ENCODE results near the gene ZP1. TPM values are rescaled to one million over a fixed set of nuclear protein-coding genes. Genes with fewer than 3 reads are reported as not detected.

The ZP1 gene
- total and polyA plus RNA-seq, 2 of the 13 experiments (the other 11 are each of a cell fraction or from before 2014, with no cell fraction given) = 0.16 TPM; not detected in 1

DNA sequence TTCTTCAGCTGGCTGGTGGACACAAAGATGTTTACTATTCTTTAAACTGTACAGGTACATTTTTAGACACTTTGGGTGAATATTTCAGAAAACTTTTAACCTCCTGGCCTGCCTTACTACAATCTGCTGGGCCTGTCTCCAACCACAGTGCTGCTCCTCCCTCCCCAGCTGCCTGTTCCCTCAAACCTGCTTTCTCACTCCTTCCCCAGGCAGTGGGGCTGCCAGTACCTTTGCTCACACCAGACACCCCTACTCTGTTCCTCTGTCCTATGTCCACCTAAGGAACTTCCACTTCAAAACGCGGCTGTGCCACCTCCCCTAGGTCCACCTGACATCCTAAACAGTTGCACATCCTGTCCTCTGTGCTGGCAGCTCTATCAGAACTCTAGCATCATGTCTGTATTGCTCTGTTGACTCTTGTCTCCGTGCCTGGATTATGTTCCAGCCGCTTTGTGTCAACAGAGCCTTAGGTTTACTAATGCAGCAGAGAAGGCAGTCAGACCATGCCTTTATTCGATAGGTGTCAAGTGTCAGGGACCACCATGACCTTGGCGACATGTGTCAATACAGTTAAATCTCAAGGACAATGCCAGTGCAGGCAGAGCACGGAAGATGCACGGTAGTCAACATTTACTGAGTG, 13.4 kb downstream of the ZP1 start (continued):
- TF ChIP-seq SMAD9 (CRISPR knock-in tag; IDR thresholded peaks at IDR 0.05) (no peak), KAT7 (CRISPR knock-in tag; IDR thresholded peaks at IDR 0.05; ENCODE audit: borderline replicate concordance) (peak; percentile 58; the same call in 1 of the 2 replicates), NFIB (CRISPR knock-in tag; IDR thresholded peaks at IDR 0.05; ENCODE audit: borderline replicate concordance) (no peak), ZSCAN20 (CRISPR knock-in tag; IDR thresholded peaks at IDR 0.05; ENCODE audit: borderline replicate concordance) (no peak; the same call in 1 of the 2 replicates), JDP2 (CRISPR knock-in tag; IDR thresholded peaks at IDR 0.05; ENCODE audit: borderline replicate concordance) (no peak; the same call in 1 of the 2 replicates), ZNF326 (CRISPR knock-in tag; IDR thresholded peaks at IDR 0.05; ENCODE audit: borderline replicate concordance) (0 out of 2 replicates have a peak, but pooled peaks have one; percentile 39), HOXA5 (CRISPR knock-in tag; IDR thresholded peaks at IDR 0.05) (peak; percentile 83), HMG20A (CRISPR knock-in tag; IDR thresholded peaks at IDR 0.05; ENCODE audit: borderline replicate concordance) (peak; percentile 100), ZNF713 (CRISPR knock-in tag; IDR thresholded peaks at IDR 0.05) (0 out of 2 replicates have a peak, but pooled peaks have one; percentile 29), BORCS8-MEF2B (CRISPR knock-in tag; IDR thresholded peaks at IDR 0.05) (peak; percentile 77), KLF16 (CRISPR knock-in tag; IDR thresholded peaks at IDR 0.05) (peak in 1 of 2 experiments; percentile 95; a peak in 2 of 4 replicates), SMARCC2 (IDR thresholded peaks at IDR 0.05) (no peak), ZNF329 (CRISPR knock-in tag; IDR thresholded peaks at IDR 0.05; ENCODE audit: low read depth) (no peak), ZBTB42 (CRISPR knock-in tag; IDR thresholded peaks at IDR 0.05) (no peak; the same call in 1 of the 2 replicates)
- TF ChIP-seq, protein P1, sequence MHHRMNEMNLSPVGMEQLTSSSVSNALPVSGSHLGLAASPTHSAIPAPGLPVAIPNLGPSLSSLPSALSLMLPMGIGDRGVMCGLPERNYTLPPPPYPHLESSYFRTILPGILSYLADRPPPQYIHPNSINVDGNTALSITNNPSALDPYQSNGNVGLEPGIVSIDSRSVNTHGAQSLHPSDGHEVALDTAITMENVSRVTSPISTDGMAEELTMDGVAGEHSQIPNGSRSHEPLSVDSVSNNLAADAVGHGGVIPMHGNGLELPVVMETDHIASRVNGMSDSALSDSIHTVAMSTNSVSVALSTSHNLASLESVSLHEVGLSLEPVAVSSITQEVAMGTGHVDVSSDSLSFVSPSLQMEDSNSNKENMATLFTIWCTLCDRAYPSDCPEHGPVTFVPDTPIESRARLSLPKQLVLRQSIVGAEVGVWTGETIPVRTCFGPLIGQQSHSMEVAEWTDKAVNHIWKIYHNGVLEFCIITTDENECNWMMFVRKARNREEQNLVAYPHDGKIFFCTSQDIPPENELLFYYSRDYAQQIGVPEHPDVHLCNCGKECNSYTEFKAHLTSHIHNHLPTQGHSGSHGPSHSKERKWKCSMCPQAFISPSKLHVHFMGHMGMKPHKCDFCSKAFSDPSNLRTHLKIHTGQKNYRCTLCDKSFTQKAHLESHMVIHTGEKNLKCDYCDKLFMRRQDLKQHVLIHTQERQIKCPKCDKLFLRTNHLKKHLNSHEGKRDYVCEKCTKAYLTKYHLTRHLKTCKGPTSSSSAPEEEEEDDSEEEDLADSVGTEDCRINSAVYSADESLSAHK (CRISPR knock-in tag; IDR thresholded peaks at IDR 0.05; ENCODE audit: borderline replicate concordance) = no peak
- TF ChIP-seq, protein P2, sequence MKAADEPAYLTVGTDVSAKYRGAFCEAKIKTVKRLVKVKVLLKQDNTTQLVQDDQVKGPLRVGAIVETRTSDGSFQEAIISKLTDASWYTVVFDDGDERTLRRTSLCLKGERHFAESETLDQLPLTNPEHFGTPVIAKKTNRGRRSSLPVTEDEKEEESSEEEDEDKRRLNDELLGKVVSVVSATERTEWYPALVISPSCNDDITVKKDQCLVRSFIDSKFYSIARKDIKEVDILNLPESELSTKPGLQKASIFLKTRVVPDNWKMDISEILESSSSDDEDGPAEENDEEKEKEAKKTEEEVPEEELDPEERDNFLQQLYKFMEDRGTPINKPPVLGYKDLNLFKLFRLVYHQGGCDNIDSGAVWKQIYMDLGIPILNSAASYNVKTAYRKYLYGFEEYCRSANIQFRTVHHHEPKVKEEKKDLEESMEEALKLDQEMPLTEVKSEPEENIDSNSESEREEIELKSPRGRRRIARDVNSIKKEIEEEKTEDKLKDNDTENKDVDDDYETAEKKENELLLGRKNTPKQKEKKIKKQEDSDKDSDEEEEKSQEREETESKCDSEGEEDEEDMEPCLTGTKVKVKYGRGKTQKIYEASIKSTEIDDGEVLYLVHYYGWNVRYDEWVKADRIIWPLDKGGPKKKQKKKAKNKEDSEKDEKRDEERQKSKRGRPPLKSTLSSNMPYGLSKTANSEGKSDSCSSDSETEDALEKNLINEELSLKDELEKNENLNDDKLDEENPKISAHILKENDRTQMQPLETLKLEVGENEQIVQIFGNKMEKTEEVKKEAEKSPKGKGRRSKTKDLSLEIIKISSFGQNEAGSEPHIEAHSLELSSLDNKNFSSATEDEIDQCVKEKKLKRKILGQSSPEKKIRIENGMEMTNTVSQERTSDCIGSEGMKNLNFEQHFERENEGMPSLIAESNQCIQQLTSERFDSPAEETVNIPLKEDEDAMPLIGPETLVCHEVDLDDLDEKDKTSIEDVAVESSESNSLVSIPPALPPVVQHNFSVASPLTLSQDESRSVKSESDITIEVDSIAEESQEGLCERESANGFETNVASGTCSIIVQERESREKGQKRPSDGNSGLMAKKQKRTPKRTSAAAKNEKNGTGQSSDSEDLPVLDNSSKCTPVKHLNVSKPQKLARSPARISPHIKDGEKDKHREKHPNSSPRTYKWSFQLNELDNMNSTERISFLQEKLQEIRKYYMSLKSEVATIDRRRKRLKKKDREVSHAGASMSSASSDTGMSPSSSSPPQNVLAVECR (CRISPR knock-in tag; IDR thresholded peaks at IDR 0.05; ENCODE audit: borderline replicate concordance) = peak; percentile 89; the same call in 1 of the 2 replicates
- TF ChIP-seq, protein P3, sequence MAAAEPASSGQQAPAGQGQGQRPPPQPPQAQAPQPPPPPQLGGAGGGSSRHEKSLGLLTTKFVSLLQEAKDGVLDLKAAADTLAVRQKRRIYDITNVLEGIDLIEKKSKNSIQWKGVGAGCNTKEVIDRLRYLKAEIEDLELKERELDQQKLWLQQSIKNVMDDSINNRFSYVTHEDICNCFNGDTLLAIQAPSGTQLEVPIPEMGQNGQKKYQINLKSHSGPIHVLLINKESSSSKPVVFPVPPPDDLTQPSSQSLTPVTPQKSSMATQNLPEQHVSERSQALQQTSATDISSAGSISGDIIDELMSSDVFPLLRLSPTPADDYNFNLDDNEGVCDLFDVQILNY (CRISPR knock-in tag; conservative IDR thresholded peaks at IDR 0.05) = no peak
- TF ChIP-seq, protein P4, sequence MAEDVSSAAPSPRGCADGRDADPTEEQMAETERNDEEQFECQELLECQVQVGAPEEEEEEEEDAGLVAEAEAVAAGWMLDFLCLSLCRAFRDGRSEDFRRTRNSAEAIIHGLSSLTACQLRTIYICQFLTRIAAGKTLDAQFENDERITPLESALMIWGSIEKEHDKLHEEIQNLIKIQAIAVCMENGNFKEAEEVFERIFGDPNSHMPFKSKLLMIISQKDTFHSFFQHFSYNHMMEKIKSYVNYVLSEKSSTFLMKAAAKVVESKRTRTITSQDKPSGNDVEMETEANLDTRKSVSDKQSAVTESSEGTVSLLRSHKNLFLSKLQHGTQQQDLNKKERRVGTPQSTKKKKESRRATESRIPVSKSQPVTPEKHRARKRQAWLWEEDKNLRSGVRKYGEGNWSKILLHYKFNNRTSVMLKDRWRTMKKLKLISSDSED (CRISPR knock-in tag; IDR thresholded peaks at IDR 0.05) = no peak
